GM18858 (cell line): ENCODE measurements around the gene DOP1A.

Experiments used
- ATAC-seq: cut with Tn5 transposase; IDR thresholded peaks from one replicate; pipeline ENCODE4 v1.9.1; 2021; ENCODE audit not compliant: unreplicated experiment

Gene DOP1A

GRCh38 chr6:83198486-83199172, 131.2 kb downstream of the DOP1A start:
- ATAC-seq: no peak

DNA sequence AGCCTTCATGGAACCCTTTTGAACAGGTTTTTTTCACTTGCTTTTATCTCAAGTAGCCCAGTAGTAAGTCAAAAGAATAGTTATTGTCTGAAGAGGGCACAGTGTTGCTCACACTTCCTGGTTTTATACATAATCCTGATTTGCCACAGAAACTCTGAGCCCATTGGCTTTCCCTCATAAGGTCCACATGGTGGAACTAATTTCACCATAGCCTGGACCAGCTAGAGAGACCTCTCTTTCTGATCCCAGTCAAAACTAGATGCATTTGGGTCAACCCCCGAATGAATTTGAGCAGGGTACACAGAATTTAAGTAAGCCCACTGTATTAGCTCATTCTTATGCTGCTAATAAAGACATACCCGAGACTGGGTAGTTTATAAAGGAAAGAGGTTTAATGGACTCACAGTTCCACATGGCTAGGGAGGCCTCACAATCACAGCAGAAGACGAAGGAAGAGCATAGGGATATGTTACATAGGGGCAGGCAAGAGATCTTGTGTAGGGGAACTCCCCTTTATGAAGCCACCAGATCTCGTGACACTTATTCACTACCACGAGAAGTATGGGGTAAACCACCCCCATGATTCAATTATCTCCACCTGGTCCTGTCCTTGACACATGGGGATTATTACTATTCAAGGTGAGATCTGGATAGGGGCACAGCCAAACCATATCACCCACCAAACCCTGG, 131.8 kb downstream of the DOP1A start:
- ATAC-seq: peak; percentile 36

- ATAC-seq: peak; percentile 18
Measured at GRCh38 chr6:83199863-83200225, 132.4 kb downstream of the DOP1A start.

DNA sequence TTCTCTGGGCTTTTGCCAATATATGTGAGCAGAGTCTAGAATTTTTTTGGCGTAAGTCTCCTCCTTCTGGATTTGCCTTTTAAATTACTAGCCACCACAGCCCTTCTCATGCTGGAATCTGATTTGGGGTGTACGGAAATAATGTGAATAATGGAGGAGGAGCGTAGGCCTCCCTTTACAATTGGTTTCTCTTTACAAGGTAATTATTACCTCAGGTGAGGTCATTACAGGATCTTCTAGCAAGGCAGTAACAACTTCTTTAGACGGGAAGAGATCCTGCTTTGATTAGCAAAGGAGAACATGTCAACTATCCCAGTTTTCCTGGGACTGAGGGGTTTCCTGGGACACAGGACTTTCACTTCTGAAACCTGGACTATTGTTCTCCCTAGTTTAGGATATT, 134.6 kb downstream of the DOP1A start:
- ATAC-seq: no peak

DNA sequence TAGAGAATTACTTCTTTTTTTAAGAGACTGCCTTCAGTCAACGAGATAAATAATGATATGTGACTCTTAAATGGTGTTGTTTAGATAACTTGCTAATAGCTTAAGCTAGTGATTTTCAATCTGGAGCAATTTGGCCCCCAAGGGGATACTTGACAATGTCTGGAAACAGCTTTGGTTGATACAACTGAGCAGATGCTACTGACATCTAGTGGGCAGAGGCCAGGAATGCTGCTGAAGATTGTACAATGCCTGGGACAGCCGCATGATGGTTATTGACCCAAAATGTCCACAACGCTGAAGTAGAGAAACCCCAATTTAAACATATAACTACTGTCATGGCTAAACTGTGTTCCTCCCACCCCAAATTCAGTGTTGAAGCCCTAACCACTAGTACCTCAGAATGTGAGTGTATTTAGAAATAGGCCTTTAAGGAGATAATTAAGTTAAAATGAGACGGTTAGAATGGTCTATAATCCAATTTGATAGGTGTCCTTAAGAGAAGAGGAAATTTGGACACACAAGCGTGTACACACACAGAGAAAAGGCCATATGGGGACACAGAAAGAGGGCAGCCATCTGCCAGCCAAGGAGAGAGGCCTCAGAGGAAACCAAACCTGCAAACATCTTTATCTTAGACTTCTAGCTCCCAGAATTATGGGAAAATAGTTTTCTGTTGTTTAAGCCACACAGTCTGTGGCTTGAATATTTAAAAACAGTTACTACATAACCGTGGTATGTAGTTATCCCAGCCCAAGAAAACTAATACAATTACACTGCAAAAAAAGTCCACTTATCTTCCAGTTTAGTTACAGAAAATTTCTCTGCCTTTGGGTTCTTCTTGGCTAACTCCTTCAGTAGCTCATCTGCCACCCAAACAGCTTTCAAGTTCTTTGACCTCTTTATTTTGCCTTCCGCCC, 147.9 kb downstream of the DOP1A start:
- peak; percentile 100 for ATAC-seq

DNA sequence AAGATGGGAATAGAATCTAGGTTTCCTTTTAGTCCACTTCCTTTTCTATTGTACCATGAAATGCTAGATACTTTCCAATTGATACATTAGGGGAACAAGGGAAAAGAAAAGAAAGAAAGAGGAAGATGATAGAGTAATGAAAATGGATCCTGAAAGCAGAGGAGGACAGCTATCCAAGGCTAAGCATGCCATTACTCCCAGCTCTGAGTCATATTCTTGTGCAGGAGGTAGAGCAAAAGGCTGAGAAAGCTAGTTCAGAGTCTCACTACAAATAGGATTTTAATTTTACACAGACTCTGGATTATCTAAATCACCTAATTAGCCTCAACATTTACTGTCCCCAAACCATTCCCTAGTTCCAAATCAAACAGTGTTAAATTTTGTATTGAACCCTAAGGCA, 149.3 kb downstream of the DOP1A start:
- no peak for ATAC-seq
